Activated CD8-positive, alpha-beta memory T cell treated with anti-CD3 and anti-CD28 coated beads, Interleukin-2, amount 10 ng/mL, durations not matched to agents 7 days and 5 days (primary cell): ENCODE data around the gene FZR1. TPM values are rescaled to one million over a fixed set of nuclear protein-coding genes. Genes with fewer than 3 reads are reported as not detected.
"Not testable (repeated sequence)": the region's sequence is repeated elsewhere in the genome, so short reads cannot be mapped to it uniquely, and the experiment has no call there.

Experiments
- ATAC-seq: fragments of 150-1000 bp; cut with Tn5 transposase; one replicate; pipeline ENCODE4 v1.10.0; 2021; ENCODE audit warnings: moderate library complexity
- CTCF ChIA-PET: fragments of 350-600 bp; sonication (Branson Sonifier 250); formaldehyde crosslinking; loops from one replicate; lab custom pipeline; 2021; ENCODE audit warnings: antibody characterized with exemption; lab: Charles Lee
- DNase-seq: peaks from one replicate; pipeline ENCODE4 v3.0.0-alpha.2; 2020
- H3K27ac Mint-ChIP-seq: one replicate; pipeline ENCODE4 v1.8.0; 2021; ENCODE audit warnings: mild to moderate bottlenecking, mixed read lengths
- H3K27me3 Mint-ChIP-seq: one replicate; pipeline ENCODE4 v1.8.0; 2021; ENCODE audit warnings: mixed read lengths
- H3K36me3 Mint-ChIP-seq: one replicate; pipeline ENCODE4 v1.8.0; 2021; ENCODE audit warnings: mild to moderate bottlenecking, mixed read lengths
- H3K4me1 Mint-ChIP-seq: one replicate; pipeline ENCODE4 v1.8.0; 2021; ENCODE audit warnings: mixed read lengths
- H3K4me3 Mint-ChIP-seq: one replicate; pipeline ENCODE4 v1.8.0; 2021; ENCODE audit warnings: mild to moderate bottlenecking, moderate library complexity, mixed read lengths
- H3K9me3 Mint-ChIP-seq: one replicate; pipeline ENCODE4 v1.8.0; 2022; ENCODE audit warnings: low read depth, mixed read lengths
- total RNA-seq, 2 experiments: library from RNA; stranded (reverse); gene quantifications; one replicate each; pipeline ENCODE4 v1.2.3, GENCODE V29; 2021

Gene FZR1
- total RNA-seq, 2 experiments from 2014 or later = 61.4 to 79.1 TPM

- Mint-ChIP-seq H3K27ac (no peak overlapping the region), H3K36me3 (peaks cover 10% of the 10 kb centered on the region), H3K27me3 (no peaks in the 10 kb centered on the region), H3K9me3 (no peaks in the 10 kb centered on the region), H3K4me1 (peaks cover 6% of the 10 kb centered on the region), H3K4me3 (no peak overlapping the region)
- CTCF ChIA-PET = interaction anchor here (0.5 kb wide), 1 partner anchor 556 kb away, joined by 4 read pairs; no protein-coding TSS in a partner anchor
- DNase-seq (no peak), ATAC-seq (no peak)
Observed at GRCh38 chr19:3576696-3577443, 70.8 kb downstream of the FZR1 start.

- no peak overlapping the region for H3K27ac Mint-ChIP-seq
- CTCF ChIA-PET = interaction anchor here (0.5 kb wide), 1 partner anchor 557 kb away, joined by 4 read pairs; no protein-coding TSS in a partner anchor
- H3K27me3 Mint-ChIP-seq = no peaks in the 10 kb centered on the region
- peaks cover 3% of the 10 kb centered on the region for H3K4me1 Mint-ChIP-seq
- H3K9me3 Mint-ChIP-seq = no peaks in the 10 kb centered on the region
- no peak overlapping the region for H3K4me3 Mint-ChIP-seq
- ATAC-seq = no peak
- no peak for DNase-seq
- peaks cover 10% of the 10 kb centered on the region for H3K36me3 Mint-ChIP-seq
Observed at GRCh38 chr19:3577723-3578344, 71.7 kb downstream of the FZR1 start.

DNA sequence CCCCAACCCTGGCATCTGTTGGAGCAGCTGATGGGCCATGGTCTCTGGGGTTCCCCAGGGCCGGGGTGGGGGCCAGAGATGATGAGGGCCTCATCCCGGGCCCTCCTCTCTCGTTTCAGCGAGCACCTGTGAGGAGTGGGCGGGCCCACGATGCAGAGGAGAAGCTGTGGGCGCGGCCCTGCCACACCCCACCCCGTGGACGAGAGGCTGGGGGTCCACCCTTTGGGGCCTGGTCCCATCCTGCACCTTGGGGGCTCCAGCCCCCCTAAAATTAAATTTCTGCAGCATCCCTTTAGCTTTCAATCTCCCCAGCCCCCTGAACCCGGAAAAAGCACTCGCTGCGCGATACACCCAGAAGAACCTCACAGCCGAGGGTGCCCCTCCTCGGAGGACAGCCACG lies 72.3 kb downstream of the FZR1 start:
- no peaks in the 10 kb centered on the region for H3K9me3 Mint-ChIP-seq
- no peak overlapping the region for H3K27ac Mint-ChIP-seq
- CTCF ChIA-PET = no interaction called here
- H3K36me3 Mint-ChIP-seq = peaks cover 10% of the 10 kb centered on the region
- peaks cover 3% of the 10 kb centered on the region for H3K4me1 Mint-ChIP-seq
- H3K27me3 Mint-ChIP-seq = peaks cover 2% of the 10 kb centered on the region
- ATAC-seq (no peak), DNase-seq (no peak)
- no peak overlapping the region for H3K4me3 Mint-ChIP-seq

GRCh38 chr19:3580156-3580934 lies 74.2 kb downstream of the FZR1 start:
- no peak overlapping the region for H3K4me3 Mint-ChIP-seq
- H3K9me3 Mint-ChIP-seq = no peaks in the 10 kb centered on the region
- peaks cover 6% of the 10 kb centered on the region for H3K27me3 Mint-ChIP-seq
- no peak for DNase-seq
- CTCF ChIA-PET = no interaction called here
- H3K4me1 Mint-ChIP-seq = no peaks in the 10 kb centered on the region
- ATAC-seq = no peak
- H3K27ac Mint-ChIP-seq = no peak overlapping the region
- H3K36me3 Mint-ChIP-seq = peaks cover 1% of the 10 kb centered on the region

- not testable (repeated sequence) for H3K27me3 Mint-ChIP-seq, H3K9me3 Mint-ChIP-seq, DNase-seq, H3K27ac Mint-ChIP-seq, ATAC-seq, H3K36me3 Mint-ChIP-seq, H3K4me1 Mint-ChIP-seq, H3K4me3 Mint-ChIP-seq
- CTCF ChIA-PET = interaction anchor here (0.8 kb wide), 1 partner anchor 37 kb away, joined by 4 read pairs; no protein-coding TSS in a partner anchor
Observed at GRCh38 chr19:3581792-3582191, 75.7 kb downstream of the FZR1 start.

GRCh38 chr19:3584036-3584802 lies 78.1 kb downstream of the FZR1 start:
- H3K36me3 Mint-ChIP-seq, H3K4me3 Mint-ChIP-seq, H3K9me3 Mint-ChIP-seq, H3K27me3 Mint-ChIP-seq, H3K27ac Mint-ChIP-seq, H3K4me1 Mint-ChIP-seq, ATAC-seq, DNase-seq: not testable (repeated sequence)
- CTCF ChIA-PET = interaction anchor here (0.8 to 1.7 kb wide), 3 partner anchors 14 to 39 kb away, joined by 3 to 7 read pairs (median 4); no protein-coding TSS in a partner anchor

DNA sequence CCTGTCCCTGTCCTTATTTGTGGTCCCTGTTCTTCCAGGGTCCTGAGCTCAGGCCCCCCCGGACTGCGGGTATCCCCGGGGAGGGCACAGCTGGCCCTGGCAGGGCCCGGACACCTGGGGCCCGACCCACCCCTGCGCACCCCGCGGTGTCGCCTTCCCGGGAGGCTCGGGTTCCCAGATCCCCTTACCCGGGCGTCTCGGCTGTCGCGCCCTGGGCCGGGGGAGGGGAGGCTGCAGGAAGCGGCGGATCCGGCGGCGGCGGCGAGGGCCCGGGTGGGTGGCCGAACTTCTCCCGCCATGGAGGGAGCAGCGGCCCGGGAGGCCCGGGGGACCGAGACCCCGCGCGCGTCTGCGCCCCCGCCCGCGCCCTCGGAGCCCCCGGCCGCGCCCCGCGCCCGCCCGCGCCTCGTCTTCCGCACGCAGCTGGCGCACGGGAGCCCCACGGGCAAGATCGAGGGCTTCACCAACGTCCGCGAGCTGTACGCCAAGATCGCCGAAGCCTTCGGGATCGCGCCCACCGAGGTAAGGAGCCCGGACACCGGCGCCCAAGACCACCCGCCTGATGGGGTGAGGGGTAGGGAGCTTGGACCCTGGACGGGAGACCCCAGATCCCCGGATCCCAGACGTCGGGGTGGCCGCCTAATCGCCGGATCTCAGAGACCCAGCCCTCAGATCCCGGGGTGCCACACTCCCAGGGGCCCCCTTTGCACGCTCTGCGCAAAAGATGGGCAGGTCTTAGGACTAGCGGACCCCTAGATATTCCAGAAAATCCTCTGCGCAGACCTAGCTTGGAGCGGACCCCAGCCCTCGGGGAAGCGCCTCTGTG lies 79.4 kb downstream of the FZR1 start, which contains the start of gene GIPC3:
Gene GIPC3 (plus strand): TSS at position 178 of the 826 bp plus-strand sequence. CDS start 120 bp downstream, at position 298.
- H3K27ac Mint-ChIP-seq = no peak within 1 kb of the TSS
- no peak for DNase-seq
- peak; percentile 27 for ATAC-seq
- no peaks in the 10 kb centered on the region for H3K9me3 Mint-ChIP-seq
- CTCF ChIA-PET = interaction anchor here (0.5 to 1.7 kb wide), 7 partner anchors 16 to 68 kb away, joined by 3 to 7 read pairs (median 4); partner anchors contain the start of gene TBXA2R
- no peaks in the 10 kb centered on the region for H3K4me1 Mint-ChIP-seq
- no peaks in the 10 kb centered on the region for H3K36me3 Mint-ChIP-seq
- no peak within 1 kb of the TSS for H3K4me3 Mint-ChIP-seq
- peaks cover 6% of the 10 kb centered on the region for H3K27me3 Mint-ChIP-seq

- DNase-seq (no peak), ATAC-seq (no peak)
- no peak overlapping the region for H3K4me3 Mint-ChIP-seq
- no peaks in the 10 kb centered on the region for H3K36me3 Mint-ChIP-seq
- no peaks in the 10 kb centered on the region for H3K4me1 Mint-ChIP-seq
- no peaks in the 10 kb centered on the region for H3K9me3 Mint-ChIP-seq
- peaks cover 6% of the 10 kb centered on the region for H3K27me3 Mint-ChIP-seq
- H3K27ac Mint-ChIP-seq = no peak overlapping the region
- CTCF ChIA-PET = interaction anchor here (0.5 to 1.7 kb wide), 7 partner anchors 16 to 69 kb away, joined by 3 to 7 read pairs (median 4); partner anchors contain the start of gene TBXA2R
Observed at GRCh38 chr19:3586127-3586626, 80.1 kb downstream of the FZR1 start.

DNA sequence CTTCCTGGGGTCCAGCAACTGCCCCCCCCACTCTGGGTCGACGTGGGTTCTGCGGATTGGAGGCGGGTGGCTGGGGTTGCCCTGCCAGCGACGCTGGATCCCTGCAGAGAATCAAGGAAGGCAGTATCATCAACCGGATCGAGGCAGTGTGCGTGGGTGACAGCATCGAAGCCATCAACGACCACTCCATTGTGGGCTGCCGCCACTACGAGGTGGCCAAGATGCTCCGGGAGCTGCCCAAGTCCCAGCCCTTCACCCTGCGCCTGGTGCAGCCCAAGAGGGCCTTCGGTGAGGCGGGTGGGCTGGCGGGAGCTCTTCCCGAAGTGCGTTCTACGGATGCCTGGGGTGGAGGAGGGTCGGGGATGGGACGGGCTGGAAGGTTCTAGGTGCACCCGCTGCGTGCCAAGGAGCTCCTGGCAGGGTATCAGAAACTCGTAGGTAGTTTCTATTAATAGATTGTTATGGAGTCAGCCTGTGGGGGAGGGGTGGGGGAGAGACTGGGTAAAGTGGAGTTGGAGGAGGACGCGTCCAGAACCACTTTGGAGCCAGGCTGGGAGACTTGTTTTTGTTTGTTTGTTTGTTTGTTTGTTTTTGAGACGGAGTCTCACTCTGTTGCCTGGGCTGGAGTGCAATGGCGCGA lies 80.7 kb downstream of the FZR1 start:
- CTCF ChIA-PET = interaction anchor here (1.2 to 2.1 kb wide), 2 partner anchors 32 to 42 kb away, joined by 3 to 9 read pairs; no protein-coding TSS in a partner anchor
- Mint-ChIP-seq H3K4me1 (no peaks in the 10 kb centered on the region), H3K36me3 (no peaks in the 10 kb centered on the region), H3K27ac (no peak overlapping the region), H3K9me3 (no peaks in the 10 kb centered on the region), H3K4me3 (no peak overlapping the region), H3K27me3 (peaks cover 6% of the 10 kb centered on the region)
- DNase-seq (no peak), ATAC-seq (no peak)
